GM10248 (cell line): Measurements from ENCODE around the gene EPOP.
"Not testable (repeated sequence)": the region's sequence is repeated elsewhere in the genome, so short reads cannot be mapped to it uniquely, and the experiment has no call there.

ENCODE experiments used
- CTCF ChIA-PET: fragments of 300-600 bp; sonication (Branson Sonifier 250); formaldehyde crosslinking; extraction: SDS; loops from one replicate; lab custom pipeline; 2021; ENCODE audit warnings: antibody characterized with exemption; lab: Yijun Ruan, JAX
- POLR2A ChIA-PET: fragments of 350-650 bp; sonication (Branson Sonifier 250); formaldehyde crosslinking; extraction: SDS; loops from one replicate; lab custom pipeline; 2020; ENCODE audit warnings: antibody characterized with exemption; lab: Yijun Ruan, JAX
- DNase-seq: peaks from one replicate; pipeline ENCODE4 v3.0.0; 2012; ENCODE audit errors: extremely low spot score
- TF ChIP-seq, protein P1 (sequence below): IDR thresholded peaks from 2 replicates; pipeline ENCODE4 v1.5.1; 2012; ENCODE audit warnings: mild to moderate bottlenecking, low read depth; ENCODE audit errors: extremely low read depth, missing control alignments, control extremely low read depth

Gene EPOP

DNA sequence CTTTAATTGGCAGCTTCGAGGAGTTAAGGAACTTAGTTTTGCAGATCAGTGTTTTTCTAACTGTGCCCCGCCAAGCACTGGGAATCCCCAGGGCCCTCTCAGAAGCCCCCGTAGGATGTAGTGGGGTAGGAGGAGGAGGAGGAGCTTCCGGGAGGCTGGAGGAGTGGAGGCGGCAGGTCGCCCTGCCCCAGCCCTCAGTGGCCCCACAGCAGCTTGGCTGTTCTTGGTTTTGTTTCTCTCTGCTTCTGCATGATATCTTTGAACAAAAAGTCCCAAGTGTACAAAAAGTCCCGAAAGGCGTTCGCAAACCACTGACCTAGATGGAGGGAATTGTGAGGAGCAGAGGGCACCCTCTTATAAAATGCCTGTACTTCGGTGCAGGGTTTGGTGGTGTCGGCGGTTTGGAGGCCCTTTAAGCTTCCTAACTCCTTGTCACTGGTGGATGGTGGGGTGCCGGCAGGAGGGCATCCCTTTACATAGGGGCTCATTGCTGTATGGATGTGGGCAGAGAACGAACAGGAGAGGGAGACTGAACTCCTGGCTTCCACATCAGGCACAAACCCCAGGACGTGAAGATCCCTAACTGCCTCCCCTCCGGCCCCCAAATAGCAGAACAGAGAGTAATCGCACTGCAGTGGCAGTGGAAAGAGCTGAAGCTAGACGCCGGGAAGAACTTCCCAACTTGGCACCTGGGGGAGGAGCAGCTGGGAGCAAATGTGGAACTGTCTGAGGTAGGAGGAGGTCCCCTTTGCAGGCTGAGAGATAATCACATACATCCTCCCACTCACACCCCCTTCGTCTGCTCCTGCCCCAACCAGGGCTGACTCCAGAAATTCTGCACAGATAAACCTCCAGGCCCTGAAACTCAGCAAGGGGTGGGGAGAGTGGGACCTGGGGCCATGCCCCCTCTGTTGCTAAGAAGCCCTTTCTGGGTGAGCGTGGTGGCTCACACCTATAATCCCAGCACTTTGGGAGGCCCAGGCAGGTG is 20.1 kb downstream of the EPOP start:
- ChIA-PET CTCF (interaction anchor here (2.1 to 22.9 kb wide), 3 partner anchors 11 to 100 kb away, joined by 10 to 416 read pairs (median 143); no protein-coding TSS in a partner anchor), POLR2A (no interaction called here)
- TF ChIP-seq, protein P1, sequence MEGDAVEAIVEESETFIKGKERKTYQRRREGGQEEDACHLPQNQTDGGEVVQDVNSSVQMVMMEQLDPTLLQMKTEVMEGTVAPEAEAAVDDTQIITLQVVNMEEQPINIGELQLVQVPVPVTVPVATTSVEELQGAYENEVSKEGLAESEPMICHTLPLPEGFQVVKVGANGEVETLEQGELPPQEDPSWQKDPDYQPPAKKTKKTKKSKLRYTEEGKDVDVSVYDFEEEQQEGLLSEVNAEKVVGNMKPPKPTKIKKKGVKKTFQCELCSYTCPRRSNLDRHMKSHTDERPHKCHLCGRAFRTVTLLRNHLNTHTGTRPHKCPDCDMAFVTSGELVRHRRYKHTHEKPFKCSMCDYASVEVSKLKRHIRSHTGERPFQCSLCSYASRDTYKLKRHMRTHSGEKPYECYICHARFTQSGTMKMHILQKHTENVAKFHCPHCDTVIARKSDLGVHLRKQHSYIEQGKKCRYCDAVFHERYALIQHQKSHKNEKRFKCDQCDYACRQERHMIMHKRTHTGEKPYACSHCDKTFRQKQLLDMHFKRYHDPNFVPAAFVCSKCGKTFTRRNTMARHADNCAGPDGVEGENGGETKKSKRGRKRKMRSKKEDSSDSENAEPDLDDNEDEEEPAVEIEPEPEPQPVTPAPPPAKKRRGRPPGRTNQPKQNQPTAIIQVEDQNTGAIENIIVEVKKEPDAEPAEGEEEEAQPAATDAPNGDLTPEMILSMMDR, result no peak
- DNase-seq, result peak; percentile 70

DNA sequence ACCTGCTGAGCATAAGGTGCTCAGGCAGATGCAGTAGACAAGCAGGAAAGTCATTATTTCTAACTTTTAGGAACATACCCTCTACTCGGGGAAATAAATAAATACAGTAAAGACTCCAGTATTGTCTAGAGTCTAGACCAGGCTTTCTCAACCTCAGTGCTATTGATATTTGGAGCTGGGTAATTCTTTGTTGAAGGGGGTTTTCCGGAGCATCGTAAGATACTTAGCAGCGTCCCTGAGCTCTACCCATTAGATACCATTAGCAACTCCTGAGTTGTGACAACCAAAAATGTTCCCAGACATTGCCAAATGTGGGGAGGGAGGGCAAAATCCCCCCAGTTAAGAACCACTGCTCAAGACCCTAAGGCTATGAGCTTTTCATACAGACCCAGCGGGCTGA is 21.1 kb downstream of the EPOP start:
- ChIA-PET POLR2A (no interaction called here), CTCF (interaction anchor here (0.9 to 22.9 kb wide), 5 partner anchors 12 to 99 kb away, joined by 3 to 416 read pairs (median 10); no protein-coding TSS in a partner anchor)
- TF ChIP-seq, protein P1, result no peak
- DNase-seq, result no peak

DNA sequence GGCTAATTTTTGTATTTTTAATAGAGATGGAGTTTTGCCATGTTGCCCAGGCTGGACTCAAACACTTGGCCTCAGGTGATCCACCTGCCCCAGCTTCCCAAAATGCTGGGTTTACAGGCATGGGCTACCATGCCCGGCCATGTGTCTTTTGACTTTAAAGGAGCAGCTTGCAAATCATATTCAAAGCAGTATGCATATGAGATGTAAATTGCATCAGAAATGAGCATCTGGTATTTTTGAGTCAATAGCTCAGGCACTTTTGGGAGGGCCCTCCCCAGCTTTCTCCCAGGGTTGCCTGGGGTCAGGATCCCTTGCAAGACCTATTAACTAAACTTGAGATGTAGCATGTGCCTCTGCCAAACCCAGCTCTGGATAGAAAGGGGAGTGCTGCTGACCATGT is 21.5 kb downstream of the EPOP start:
- TF ChIP-seq, protein P1, result no peak
- CTCF ChIA-PET, result interaction anchor here (0.9 to 22.9 kb wide), 5 partner anchors 13 to 99 kb away, joined by 3 to 416 read pairs (median 10); no protein-coding TSS in a partner anchor
- DNase-seq, result no peak
- POLR2A ChIA-PET, result interaction anchor here (0.7 kb wide), 1 partner anchor 47 kb away, joined by 3 read pairs; no protein-coding TSS in a partner anchor

DNA sequence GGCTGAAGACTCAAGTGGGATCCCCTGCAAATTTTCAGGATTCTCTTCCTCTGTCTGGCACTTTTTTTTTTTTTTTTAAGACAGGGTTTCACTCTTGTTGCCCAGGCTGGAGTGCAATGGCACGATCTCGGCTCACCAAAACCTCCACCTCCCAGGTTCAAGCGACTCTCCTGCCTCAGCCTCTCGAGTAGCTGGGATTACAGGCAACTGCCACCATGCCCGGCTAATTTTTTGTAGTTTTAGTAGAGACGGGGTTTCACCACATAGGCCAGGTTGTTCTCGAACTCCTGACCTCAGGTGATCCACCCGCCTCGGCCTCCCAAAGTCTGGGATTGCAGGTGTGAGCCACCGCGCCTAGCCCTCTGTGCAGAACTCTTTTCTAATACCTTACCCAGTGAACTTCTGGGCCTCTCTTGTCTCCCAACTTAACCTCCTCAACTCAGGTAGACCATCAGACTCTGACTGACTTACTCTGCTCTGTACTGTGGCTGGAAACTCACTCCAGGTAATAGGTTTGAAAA is 24.0 kb downstream of the EPOP start:
- DNase-seq, POLR2A ChIA-PET: not testable (repeated sequence)
- CTCF ChIA-PET, result interaction anchor here (9.9 to 22.9 kb wide), 2 partner anchors 15 to 96 kb away, joined by 143 to 416 read pairs; no protein-coding TSS in a partner anchor

DNA sequence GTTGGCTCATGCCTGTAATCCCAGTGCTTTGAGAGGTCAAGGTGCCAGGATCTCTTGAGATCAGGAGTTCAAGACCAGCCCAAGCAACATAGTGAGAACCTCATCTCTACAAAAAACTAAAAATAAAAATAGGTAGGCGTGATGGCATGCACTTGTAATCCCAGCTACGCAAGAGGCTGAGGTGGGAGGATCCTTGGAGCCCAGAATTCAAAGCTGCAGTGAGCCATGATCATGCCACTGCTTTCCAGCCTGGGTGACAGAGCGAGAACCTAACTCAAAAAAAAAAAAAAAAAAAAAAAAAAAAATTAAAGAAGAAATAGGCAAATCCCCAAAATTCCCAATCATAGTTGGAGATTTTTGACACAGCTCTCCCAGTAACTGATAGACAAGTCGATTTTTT is 36.8 kb downstream of the EPOP start:
- ChIA-PET POLR2A (no interaction called here), CTCF (interaction anchor here (1.0 to 1.4 kb wide), 2 partner anchors 101 to 145 kb away, joined by 3 read pairs; no protein-coding TSS in a partner anchor)
- TF ChIP-seq, protein P1, result no peak
- DNase-seq, result no peak

DNA sequence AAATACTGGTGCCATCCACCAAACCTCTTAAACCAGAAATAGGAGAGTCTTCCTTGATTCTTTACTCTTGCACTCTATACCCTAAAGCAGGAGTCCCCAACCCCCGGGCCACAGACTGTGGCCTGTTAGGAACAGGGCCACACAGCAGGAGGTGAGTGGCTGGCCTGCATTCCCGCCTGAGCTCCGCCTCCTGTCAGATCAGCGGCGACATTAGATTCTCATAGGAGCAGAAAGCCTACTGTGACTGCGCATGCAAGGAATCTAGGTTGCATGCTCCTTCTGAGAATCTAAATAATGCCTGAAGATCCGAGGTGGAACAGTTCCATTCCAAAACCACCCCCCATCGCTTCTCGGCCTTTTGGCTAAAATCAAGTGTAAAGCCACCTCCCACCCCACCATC is 38.7 kb downstream of the EPOP start:
- TF ChIP-seq, protein P1, result no peak
- no peak for DNase-seq
- CTCF ChIA-PET, result no interaction called here
- POLR2A ChIA-PET, result no interaction called here

DNA sequence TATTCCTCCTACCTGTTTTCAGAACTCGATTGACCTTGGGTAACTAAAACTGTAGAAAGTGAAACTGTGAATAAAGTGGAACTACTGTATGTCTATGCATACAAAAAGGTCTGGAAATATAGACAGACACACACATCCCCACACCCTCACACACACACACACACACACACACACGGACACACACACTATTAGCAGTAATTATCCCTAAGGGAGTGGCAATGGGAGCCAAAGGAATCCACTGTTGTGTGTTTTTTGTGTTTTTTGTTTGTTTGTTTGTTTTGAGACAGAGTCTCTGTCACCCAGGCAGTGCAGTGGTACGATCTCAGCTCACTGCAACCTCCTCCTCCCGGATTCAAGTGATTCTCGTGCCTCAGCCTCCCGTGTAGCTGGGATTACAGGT is 42.4 kb downstream of the EPOP start:
- no peak for DNase-seq
- ChIA-PET POLR2A (no interaction called here), CTCF (no interaction called here)
- TF ChIP-seq, protein P1, result no peak
